GM18861 (cell line): Measurements from ENCODE around the gene FAM118A.
A peak's percentile ranks its signal among the peaks of the same experiment; 100 is the strongest.
"Not testable (repeated sequence)": the region's sequence is repeated elsewhere in the genome, so short reads cannot be mapped to it uniquely, and the experiment has no call there.

Experiments used
- ATAC-seq: cut with Tn5 transposase; IDR thresholded peaks from one replicate; pipeline ENCODE4 v1.9.1; 2021; ENCODE audit not compliant: unreplicated experiment

FAM118A gene

DNA sequence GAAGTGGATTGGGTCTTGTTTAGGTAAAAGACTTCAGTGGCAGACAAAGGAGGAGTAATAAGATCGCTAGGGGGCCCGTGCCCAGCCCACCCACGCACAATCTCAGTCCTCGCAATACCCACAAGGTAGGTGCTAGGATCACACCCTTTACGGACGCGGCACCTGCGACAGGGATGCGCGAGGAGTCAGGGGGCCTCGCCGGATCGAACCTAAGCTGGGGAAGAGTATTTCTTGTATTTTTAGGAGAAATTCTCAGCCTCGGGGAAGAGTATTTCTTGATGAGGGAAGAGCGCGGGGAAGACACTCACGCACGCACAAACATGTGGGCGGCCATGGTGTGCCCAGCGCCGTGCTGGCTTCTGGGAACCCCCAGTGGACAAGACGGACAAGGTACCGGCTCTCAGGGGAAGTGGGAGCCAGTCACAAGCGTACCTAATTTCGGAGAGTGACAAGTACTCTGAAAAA, 745 bp upstream of the FAM118A start:
- no peak for ATAC-seq

DNA sequence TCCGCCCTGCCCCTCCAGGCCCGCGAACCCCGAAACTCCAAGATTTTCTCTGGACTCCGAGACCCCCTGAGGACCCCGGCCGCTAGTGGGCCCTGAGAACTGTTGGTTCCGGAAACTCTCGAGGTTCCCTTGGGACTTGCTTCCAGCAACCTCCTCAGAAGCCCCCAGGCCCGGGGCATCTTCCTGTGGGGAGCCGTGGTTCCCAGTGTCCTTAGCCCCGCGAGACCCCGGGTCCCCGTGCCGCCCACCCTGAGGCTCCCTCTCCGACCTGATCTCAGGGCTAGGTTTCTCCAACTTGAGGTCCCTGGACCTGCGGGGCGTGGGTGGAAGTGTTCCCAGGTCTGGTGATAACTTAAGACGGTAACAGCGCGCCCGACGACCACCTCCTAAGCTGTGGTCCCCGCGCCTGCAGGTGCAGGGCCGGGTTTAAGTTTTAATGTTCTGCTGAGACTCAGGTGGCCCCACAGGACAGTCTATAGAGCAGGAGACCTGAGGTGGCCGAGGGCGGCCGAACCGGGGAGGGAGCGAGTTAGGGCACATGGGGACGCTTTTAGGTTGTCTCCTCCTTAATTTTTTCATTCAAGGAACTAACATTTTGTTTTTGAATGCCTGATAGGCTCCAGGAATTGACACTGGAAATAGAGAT, 720 bp downstream of the FAM118A start:
- ATAC-seq: no peak

DNA sequence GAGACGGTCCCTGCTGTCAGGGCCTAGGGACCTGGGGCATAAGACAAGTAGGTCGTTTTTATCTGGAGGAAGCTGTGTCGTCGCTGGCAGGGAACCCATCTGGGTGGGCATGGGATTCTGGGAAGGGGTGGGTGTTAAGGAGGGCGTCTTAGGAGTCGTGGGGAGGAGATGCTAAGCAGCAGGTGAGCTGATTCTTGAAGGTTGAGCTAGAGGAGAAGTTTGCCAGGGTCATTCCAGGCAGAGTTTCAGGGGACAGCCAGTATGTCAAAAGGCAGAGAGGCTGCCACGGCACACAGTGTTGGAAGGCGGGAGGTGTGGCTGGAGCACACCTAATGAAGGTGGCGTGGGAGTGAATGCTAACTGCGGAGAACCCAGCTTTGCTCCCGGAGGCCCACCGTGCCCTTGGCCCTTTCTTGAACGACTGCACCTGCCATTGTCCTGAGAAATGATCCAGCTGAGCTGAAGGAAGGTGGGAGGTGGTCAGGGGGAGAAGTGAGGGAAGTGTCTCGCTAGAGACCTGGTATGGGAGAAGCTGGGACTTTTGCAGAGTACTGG, 1.3 kb downstream of the FAM118A start:
- ATAC-seq: no peak

DNA sequence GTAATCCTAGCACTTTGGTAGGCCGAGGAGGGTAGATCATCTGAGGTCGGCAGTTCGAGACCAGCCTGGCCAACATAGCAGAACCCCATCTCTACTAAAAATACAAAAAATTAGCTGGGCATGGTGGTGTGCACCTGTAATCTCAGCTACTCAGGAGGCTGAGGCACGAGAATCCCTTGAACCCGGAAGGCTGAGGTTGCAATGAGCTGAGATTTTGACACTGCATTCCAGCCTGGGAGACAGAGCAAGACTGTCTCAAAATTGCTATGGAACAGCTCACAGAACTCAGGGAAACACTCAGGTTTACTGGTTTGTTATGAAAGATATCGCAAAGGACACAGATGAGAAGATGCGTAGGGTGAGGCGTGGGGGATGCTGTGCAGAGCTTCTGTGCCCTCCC, 2.7 kb downstream of the FAM118A start:
- no peak for ATAC-seq

DNA sequence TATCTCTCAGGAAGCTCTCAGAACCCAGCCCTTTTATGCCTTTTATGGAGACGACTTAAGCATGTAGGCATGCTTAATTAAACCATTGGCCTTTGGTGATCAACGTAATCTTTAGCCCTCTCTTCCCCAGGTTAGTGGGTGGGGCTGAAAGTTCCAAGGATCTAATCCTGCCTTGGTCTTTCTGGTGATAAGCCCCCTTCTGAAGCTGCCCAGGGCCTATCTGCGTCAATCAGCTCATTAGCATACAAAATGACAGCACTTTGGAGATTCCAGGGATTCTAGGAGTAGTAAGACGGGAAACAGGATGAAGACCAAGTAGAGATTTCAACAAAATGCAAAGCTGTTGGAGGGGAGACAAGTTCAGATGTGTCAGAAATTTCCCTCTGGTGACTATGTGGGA, 3.1 kb downstream of the FAM118A start:
- ATAC-seq: no peak

DNA sequence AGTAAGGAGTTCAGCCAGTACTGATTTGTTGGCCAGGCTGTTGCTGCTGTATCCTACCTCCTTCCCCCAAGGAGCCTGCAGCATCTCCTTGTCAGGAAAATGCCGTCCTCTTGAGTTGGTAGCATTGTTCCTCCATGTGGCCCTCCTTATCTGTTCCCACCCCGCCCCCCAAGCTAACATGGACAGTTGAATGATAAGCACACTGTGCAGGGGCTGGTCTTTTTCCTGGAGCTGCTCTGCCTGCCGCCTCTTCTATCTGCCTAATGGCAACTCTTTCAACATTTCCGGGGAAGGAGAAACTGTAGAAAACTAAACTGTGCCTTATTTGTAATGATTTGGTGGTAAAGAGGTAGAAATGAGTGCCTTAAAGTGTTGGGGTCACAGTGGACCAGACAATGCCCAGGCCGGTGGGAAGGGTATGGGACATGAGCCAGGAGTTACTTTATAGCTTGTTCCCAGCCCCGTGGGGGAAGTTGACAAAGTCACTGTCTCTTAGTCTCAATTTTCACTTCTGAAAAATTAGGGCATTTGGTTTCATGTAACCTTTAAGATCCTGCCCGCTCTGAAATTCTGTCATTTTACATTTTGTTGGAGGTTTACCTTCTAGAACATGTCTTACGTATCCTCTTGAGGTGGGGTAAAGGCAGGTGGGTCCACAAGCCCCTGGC, 4.5 kb downstream of the FAM118A start:
- no peak for ATAC-seq

DNA sequence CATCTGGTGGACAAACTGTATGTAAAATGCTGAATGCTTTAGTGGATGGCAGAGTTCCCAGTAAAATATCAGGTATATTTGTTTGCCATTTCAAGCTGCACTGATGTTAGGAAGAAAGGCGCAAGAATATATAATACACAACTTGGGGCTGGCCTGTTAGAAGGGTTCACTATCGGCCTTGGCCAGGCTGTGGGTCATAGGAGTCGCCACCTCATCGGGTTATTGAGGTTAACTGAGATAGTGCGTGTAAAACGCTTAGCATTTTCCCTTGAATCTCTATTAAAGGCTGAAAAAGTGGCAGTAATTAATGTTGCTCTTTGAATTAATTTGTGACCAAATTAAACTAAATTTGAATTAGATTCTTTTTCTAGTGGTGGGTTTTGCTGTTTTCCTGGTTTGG, 5.1 kb downstream of the FAM118A start:
- no peak for ATAC-seq

DNA sequence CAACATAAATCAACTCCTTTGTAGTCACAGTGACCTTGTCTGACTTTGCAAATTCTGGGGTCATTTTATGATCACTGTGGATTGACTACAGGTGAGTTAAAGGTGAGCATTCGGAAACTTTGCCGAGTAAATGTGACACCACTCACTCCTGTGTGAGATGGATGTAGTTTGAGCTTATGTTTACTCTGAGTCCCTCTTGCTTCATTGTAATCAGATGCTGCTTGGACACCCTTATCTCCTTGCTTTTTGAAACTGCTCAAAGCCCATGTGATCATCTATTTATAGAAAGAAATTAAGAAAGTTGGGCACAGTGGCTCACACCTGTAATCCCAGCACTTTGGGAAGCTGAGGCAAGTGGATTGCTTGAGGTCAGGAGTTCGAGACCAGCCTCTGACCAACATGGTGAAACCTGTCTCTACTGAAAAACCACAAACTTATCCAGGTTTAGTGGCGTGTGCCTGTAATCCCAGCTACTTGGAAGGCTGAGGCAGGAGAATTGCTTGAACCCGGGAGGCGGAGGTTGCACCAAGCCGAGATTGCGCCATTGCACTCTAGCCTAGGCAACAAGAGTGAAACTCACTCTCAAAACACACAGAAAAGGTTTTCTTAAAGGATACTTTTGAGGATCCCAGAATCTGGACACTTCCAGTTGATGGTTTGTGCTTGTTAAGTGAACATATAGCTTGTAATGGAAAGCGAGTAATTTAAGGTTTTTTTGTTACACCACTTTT, 7.2 kb downstream of the FAM118A start:
- ATAC-seq: no peak

DNA sequence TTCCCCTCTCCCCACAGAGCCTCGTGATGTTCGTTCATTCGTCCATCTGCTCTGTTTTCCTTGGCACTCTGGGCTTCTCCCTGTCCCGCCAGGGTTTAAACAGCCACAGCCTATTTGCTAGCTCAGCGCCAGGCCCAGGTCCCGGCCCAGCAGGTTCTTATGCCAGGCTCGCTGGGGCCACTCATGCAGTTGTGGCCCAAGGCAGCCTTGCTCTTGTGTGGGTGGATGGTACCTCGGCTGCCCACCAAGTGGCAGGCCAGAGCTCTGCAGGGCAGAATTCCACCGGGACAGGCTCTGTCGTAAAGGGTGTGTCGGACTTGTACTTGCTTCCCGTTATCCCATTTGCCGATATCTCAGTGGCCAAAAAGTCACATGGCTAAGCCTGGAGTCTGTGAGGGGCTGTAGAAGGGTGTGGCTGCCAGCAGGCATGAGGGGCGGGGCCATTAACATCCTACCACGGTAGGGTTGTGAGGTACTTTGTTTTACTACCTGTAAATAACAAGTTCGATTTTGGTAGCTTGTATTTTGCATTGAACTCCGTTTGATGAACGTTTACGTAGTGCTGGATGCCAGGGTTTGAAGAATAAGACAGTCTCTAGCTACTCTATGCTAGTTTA, 7.9 kb downstream of the FAM118A start:
- no peak for ATAC-seq

DNA sequence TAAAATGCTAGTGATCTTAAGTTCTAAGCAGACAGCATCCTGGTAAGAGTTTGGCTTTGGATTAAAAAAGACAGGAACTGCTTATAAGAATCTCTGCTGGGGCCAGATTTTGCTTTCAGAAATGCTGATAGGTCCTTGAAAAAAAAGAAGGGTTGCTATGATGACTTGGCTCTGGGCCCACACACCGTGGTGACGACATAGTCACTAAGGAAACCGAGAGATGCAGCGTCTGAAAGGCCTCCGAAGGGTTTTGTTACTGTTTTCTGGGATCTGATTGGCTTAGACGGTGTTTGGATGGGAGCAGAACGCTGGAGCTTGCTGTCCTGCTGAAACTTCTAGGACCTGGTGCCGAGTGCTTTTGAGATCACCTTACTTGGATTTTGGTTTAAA, 8.4 kb downstream of the FAM118A start:
- ATAC-seq: peak; percentile 59

DNA sequence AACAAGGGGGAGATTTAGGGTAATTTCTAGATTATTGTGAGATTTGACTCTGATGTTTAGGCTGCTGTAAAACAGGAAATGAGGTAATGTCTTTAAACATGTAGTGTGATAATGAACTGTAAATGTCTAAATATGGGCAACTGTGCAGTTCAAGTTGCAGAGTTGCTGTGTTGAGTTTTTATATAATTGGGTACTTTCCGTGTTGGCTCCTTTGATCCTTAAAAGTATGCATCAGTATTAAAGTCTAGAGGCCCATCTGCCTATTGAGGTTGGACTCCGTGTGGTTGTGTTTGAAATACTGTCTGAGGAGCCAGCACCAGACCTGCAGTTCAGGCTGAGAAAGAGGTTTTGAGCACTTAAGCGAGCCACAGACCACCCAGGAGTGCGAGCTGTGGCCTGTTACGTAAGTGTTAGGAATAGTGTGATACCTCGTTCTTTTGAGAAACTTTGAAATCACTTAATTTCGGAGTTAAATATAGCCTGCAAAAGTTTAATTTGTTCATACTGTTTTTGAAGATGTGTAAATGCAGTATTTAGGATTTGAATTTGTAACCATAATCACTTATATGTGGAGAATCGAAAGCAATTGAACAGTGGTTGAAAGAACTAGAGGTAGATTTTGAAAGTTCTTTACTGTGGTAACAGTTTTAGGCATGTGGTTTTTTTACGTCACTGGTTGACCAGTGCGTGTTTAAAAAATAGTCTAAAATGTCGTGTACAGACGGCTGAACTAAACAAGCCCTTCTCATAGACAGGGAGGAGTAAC, 9.0 kb downstream of the FAM118A start:
- ATAC-seq: peak; percentile 31

DNA sequence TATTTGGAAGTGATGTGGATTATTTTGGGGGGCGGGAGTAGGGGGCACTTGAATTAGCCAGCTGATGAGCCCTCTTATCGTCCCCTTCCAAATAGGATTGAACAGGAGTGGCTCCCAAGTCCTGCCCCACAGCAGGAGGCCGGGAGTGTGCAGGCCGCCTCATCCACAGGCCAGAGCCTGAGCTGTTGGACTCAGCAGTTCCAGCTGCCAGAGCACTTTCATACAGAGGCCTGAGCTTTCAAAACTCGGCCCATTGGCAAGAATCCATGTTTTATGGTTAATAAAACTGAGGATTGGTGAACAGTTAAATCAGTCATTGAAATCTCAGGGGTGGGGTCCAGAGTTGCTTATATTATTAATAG, 9.6 kb downstream of the FAM118A start:
- ATAC-seq: no peak

DNA sequence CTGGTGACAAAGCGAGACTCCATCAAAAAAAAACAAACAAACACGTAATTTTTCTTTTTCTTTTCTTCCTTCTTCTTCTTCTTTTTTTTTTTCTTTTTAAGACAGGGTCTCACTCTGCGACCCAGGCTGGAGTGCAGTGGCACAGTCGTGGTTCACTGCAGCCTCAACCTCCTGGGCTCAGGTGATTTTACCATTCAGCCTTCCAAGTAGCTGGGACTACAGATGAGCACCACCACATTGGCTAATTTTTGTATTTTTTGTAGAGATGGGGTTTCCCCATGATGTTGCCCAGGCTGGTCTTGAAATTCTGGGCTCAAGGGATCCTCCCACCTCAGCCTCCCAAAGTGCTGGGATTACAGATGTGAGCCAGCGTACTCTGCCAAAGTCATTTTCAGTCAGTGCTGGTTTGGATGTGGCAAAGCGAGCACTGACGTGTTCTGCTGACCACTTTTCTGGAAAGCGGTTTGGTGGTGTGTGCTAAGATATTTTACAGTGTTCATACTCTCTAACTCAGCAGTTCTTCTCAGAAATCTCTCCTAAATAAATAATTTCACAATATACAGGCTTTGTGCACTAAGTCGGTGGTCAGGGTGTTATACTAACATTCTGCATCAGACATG, 10.7 kb downstream of the FAM118A start:
- ATAC-seq: no peak

DNA sequence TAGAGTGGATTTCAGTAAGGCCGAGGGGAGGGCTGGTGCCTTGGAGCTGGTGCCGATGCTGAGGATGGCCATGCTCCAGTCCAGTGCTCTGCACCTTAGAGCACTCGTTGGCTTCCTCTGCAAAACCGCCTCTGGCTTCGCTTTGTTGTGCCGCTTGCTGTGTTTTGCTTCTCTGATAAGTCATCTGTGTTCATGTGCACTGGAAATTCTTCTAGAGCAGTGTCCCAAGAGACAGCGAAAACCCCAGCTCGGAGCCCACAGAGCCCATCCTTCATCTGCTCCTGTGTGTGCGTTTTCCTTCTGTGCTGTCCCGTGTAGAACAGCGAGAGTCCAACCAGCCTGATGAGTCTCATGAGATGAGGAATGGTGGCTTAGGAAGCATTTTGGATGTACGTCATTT, 12.1 kb downstream of the FAM118A start:
- no peak for ATAC-seq

DNA sequence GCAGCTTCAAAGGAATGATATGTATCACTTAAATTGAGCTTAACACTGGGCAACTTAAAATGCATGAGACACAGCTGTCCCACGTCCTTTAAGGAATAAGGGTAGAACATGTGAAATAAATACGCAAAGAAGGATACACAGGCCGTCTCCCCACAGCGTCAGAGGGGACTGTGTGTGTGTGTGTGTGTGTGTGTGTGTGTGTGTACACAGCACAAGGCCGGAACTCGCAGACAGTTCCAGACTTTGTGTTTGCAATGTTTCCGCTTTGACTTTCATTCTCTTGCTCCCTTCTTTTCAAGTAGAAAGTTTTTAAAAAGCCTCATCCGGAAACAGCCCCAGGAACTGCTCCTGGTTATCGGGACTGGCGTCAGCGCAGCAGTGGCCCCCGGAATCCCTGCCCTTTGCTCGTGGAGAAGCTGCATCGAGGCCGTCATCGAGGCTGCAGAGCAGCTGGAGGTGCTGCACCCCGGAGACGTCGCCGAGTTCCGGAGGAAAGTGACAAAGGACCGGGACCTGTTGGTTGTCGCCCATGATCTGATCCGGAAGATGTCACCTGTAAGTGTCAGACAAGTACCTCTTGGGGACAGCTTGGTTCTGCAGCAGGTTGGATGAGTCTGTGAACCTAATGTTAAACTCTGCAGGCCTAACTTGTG, 13.3 kb downstream of the FAM118A start:
- ATAC-seq: no peak

DNA sequence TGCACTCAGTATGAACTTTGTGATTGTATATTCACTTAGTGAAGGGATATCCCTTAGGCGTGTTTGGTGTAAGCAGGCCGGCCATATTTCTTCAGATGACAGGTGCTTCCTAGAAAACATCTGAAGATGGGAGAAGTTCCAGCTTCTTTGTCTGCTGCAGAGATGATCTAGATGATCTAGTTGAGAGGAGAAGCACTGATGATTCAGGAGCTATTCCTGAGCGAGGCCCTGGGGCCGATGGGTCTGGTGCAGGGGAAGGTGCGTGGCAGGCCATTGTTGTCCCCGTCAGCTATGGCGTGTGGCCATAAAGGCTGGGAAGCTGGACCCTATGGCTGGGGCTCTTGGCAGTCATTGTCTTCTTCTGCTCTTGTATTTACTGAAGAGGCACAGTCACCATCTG, 14.0 kb downstream of the FAM118A start:
- no peak for ATAC-seq

DNA sequence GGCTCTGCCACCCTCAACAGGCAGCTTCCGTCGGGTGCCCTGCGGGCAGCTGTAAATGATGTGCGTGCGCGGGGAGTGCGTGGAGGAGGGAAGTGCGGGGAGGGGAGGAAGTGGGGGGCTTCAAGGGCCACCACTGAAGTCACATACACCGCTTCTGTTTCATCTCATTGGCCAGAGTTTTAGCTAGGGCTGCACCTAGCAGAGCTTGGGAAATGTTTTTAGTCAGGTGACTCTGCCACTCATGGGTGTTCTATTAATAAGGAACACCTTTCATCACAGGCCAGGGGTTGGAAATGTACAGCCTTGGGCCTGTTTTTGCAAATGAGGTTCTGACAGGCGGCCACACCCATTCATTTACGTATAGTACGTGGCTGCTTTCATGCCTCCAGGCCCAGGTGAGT, 14.6 kb downstream of the FAM118A start:
- ATAC-seq: no peak

DNA sequence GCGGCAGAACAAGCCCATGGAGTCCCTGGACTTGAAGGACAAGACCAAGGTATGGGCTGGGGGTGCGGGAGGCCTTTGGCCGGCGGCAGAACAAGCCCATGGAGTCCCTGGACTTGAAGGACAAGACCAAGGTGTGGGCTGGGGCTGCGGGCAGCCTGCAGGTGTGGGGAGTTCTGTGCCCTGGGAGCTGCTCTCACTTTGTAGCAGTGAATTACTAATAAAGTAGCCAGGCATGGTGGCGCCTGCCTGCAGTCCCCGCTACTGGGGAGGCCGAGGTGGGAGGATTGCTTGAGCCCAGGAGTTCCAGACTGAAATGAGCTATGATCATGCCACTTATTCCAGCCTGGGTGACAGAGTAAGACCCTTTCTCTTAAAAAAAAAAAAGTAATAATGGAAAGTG, 18.5 kb downstream of the FAM118A start:
- ATAC-seq: not testable (repeated sequence)

DNA sequence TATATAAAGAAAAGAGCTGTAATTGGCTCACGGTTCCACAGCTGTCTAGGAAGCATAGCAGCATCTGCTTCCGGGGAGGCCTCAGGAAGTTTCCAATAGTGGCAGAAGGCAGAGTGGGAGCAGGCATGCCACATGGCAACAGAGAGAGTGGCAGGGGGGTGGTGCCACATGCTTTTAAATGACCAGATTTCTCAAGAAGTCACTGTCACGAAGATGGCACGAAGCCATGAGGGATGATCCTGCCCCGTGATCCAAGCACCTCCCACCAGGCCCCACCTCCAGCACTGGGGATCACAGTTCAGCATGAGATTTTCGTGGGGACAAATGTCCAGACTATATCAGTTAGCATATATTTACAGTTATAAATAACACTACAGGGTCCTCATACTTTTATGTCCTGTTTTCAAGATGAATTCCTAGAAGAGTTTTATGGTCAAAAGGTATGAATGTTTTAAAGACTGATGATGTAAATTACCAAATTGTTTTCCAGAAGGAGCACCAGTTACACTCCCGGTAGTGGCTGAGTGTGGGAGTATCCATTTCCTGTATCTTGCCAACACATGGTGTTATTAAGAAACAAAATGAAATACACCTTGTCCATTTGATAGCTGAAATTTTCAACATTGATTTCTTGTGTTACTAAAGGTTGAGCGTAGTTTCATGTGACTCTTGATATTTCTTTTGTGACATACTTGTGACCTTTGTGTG, 19.2 kb downstream of the FAM118A start:
- no peak for ATAC-seq
